Measurements from ENCODE around the gene WDFY3.

WDFY3 gene

DNA sequence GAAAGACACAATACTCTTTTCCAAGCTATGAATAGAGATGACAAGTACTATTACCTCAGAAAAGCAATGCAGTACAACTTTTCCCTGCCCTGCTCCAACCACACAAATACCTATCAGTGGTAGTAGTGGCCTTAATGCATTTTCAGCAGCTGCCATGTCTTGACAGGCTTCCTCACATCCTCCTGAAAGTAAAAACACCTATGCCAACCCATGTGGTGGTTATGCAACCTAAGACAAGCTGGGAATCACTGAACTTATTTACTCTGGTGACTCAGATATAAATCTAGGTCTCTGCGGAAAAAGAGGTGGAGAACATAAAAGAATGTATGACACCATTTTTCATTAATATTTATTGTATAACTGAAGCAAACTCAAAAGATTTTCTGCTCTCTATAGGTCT, 14.5 kb downstream of the WDFY3 start:
- peak overlapping the region; percentile 88 for H3K27ac ChIP-seq
- peak; percentile 97 for DNase-seq (ENCODE audit: low read depth, low spot score)

DNA sequence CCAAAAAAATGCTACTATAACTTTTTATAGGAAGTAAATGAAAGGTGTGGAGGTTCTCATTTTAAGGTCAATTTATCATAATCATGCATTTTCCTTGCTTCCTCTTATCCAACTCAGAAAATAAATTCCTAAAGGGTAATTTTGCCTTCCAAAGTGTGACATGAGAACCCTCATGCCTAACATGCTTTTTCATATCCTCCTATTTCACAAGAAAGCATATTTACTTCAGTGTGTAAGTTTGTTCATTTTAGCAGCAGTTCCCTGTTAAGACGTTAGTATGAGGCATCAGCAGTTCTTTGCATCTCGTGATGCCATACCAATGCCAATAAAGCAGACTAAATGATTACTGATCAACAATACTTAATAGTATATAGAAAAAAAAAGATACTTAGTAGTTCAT, 18.4 kb downstream of the WDFY3 start:
- no peak for DNase-seq (ENCODE audit: low read depth, low spot score)
- H3K27ac ChIP-seq, result no peak overlapping the region

DNA sequence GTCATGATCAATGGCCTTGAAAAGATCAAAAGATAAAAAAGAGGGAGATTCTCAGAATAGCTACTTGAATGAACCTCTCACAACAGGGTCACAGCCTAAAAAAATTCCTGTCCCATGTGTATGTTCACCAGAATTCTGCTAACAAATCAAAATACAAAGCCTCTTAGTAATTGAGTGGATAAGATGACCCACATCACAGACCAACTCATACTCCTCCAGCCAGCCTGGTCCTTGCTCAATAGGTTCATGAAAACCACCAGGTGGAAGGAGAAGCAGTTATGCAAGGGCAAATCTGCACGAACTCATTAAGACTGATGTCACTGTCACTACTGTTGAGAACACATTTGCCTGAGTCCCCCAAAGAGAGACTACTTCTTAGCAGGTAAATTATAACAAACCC, 21.5 kb downstream of the WDFY3 start:
- DNase-seq (ENCODE audit: low read depth, low spot score), result no peak
- H3K27ac ChIP-seq, result no peak overlapping the region

GRCh38 chr4:84940960-84941359, 25.5 kb downstream of the WDFY3 start:
- no peak overlapping the region for H3K27ac ChIP-seq
- no peak for DNase-seq (ENCODE audit: low read depth, low spot score)

DNA sequence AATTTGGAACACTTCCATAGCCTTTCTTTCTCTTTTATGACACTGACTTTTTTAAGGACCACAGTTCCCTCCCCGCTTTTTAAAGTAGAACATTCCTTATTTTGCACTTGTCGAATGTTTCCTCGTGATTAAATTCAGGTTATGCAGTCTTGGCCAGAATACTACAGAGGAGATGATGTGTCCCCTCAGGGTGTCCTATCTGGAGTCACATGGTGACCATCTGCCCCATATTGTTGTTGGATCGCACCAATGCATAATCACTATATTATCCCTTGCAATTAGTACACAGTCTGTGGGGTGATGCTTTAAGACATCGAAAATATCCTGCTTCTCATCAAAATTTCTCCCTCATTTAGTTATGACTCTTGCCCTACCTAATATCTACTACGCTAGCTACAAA, 27.4 kb downstream of the WDFY3 start:
- peak overlapping the region; percentile 7 for H3K27ac ChIP-seq
- no peak for DNase-seq (ENCODE audit: low read depth, low spot score)

DNA sequence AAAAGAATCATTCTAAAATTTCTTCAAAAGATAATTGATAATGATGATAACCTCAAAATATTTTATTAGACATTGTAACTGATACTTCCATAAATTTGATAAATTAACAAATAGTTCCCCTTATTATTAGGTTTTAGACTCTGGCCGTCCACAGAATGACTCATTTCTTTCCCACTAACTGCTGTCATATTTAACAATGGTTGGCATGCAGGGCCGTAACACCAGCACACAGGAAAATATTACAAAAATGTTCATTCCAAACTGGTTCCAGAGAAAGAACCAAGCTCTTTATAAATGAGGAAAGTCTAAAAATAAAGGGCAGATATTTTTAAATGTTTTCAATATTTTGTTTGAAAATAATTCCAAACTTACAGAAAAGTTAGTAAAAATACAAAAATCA, 28.2 kb downstream of the WDFY3 start:
- DNase-seq (ENCODE audit: low read depth, low spot score), result no peak

GRCh38 chr4:84937381-84937977, 29.0 kb downstream of the WDFY3 start:
- DNase-seq (ENCODE audit: low read depth, low spot score), result no peak

More for the DNA sequence above, 28.2 kb downstream of the WDFY3 start:
- H3K27ac ChIP-seq, result peak overlapping the region; percentile 7

DNA sequence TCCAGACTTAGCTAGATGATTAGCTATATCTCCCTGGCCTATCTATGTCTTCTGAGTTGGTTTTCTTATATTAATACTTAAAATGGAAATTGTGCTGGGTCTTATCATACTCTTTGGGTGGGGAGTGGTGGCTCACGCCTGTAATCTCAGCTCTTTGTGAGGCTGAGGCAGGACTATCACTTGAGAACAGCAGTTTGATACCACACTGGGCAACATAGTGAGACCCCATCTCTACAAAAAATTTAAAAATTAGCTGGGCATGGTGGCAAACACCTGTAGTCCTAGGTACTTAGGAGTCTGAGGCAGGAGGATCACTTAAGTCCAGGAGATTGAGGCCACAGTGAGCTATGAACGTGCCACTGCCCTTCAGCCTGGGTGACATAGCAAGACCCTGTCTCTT, 30.4 kb downstream of the WDFY3 start:
- DNase-seq (ENCODE audit: low read depth, low spot score), result no peak
- no peak overlapping the region for H3K27ac ChIP-seq

More at GRCh38 chr4:84937381-84937977, 29.0 kb downstream of the WDFY3 start:
- no peak overlapping the region for H3K27ac ChIP-seq

DNA sequence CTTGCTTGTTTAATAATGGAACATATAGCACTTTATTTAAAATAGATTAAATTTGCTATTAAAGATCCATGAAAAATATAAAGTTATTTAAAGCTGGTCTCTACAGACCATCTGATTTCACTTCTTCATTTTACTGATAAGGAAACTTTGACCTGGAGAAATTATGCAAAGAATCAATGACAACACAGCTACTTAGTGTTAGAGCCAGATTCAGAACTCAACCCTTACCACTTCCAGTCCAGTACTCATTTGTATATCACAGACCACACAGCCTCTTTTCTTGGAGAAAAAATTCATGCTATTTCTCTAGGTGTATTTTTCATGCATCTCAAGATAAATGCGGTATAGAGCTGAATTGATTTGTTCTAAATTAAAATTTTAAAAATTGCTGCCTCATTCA, 34.0 kb downstream of the WDFY3 start:
- H3K27ac ChIP-seq, result peak overlapping the region; percentile 11

GRCh38 chr4:84931961-84932360, 34.5 kb downstream of the WDFY3 start:
- DNase-seq (ENCODE audit: low read depth, low spot score), result no peak
- H3K27ac ChIP-seq, result no peak overlapping the region

More for the DNA sequence above, 34.0 kb downstream of the WDFY3 start:
- DNase-seq (ENCODE audit: low read depth, low spot score), result no peak

- no peak overlapping the region for H3K27ac ChIP-seq
- DNase-seq (ENCODE audit: low read depth, low spot score), result no peak
Measured at GRCh38 chr4:84931274-84931673, 35.2 kb downstream of the WDFY3 start.

DNA sequence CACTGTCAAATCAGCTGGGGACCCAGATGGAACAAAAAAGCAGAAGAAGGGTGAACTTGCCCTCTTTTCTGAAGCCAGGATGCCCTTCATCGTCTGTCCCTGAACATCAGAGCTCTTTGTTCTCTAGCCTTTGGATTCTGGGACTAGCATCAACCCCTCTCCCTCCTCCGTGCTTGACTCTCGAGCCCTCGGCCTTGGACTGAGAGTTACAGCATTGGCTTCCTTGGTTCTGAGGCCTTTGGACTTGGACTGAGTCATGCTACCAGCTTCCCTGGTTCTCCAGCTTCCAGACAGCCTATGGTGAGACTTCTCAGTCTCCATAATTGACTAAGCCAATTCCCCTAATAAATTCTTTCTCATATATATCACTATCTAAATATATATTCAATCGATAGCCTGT, 38.4 kb downstream of the WDFY3 start:
- no peak for DNase-seq (ENCODE audit: low read depth, low spot score)
- no peak overlapping the region for H3K27ac ChIP-seq

DNA sequence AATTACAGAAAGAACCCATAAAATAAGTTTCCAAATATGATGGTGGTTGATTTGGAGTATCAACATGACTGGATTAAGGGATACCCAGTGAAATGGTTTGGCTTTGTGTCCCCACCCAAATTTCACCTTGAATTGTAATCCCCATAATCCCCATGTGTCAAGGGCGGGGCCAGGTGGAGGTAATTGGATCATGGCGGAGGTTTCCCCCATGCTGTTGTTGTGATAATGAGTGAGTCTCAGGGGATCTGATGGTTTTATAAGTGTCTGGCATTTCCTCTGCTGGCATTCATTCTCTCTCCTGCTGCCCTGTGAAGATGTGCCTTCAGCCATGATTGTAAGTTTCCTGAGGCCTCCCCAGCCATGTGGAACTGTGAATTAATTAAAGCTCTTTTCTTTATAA, 39.1 kb downstream of the WDFY3 start:
- H3K27ac ChIP-seq, result no peak overlapping the region
- no peak for DNase-seq (ENCODE audit: low read depth, low spot score)

GRCh38 chr4:84925558-84925957, 40.9 kb downstream of the WDFY3 start:
- H3K27ac ChIP-seq, result peak overlapping the region; percentile 28
- DNase-seq (ENCODE audit: low read depth, low spot score), result no peak

GRCh38 chr4:84924434-84924833, 42.1 kb downstream of the WDFY3 start:
- no peak for DNase-seq (ENCODE audit: low read depth, low spot score)
- H3K27ac ChIP-seq, result peak overlapping the region; percentile 28

DNA sequence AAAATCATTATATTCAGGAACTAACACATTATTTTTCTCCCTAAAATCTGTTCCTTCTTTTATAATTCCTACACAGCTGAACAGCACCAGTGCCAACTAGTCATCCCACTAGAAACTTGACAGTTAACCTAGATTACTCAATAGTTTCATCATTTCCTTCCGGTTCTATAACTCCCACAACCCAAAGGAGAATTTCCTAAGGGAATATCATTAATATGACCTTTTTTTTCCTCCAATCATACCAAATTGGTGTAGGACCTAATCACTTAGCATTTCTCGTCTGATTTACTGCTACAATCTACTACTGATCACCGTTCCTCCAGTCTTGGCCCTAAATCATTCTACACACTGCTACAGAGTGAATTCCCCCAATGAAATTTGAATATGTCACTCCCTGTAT, 45.9 kb downstream of the WDFY3 start:
- DNase-seq (ENCODE audit: low read depth, low spot score), result no peak
- H3K27ac ChIP-seq, result peak overlapping the region; percentile 86

DNA sequence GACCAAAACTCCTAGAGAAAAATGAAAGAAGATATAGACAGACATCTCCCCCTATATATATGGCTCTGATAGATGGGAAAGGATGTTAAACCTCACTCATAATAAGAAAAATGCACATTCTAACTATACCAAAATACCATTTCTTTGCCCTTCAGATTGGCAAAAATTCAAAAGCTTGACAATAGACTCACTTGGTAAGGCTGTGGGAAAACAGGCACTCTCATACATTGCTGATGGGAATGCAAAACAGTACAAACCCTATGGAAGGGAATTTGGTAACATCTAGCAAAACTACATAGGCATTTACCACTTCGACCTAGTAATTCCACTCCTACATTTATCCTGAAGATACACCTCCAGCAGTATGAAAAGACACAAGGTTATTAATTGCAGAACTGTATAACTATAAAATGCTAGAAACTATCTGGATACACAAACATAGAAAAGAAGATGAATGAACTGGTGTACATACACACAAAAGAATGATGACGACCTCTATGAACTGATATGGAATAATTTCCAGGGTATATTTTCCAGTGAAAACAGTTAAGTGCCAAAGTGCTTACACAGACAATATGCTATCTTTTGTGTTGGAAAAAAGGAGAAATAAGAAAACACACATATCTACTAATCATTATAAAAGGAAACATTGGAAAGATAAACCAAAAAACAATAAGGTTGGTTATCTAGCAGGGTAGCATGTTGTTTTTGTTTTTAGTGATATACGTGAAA, 48.5 kb downstream of the WDFY3 start:
- DNase-seq (ENCODE audit: low read depth, low spot score), result no peak
- no peak overlapping the region for H3K27ac ChIP-seq

- no peak for DNase-seq (ENCODE audit: low read depth, low spot score)
Measured at GRCh38 chr4:84917086-84917821, 49.2 kb downstream of the WDFY3 start.

GRCh38 chr4:84916227-84916626, 50.3 kb downstream of the WDFY3 start:
- DNase-seq (ENCODE audit: low read depth, low spot score), result no peak
- H3K27ac ChIP-seq, result no peak overlapping the region

More at GRCh38 chr4:84917086-84917821, 49.2 kb downstream of the WDFY3 start:
- H3K27ac ChIP-seq, result no peak overlapping the region

- no peak overlapping the region for H3K27ac ChIP-seq
- DNase-seq (ENCODE audit: low read depth, low spot score), result no peak
Measured at GRCh38 chr4:84915396-84915780, 51.1 kb downstream of the WDFY3 start.

- H3K27ac ChIP-seq, result no peak overlapping the region
- DNase-seq (ENCODE audit: low read depth, low spot score), result no peak
Measured at GRCh38 chr4:84914686-84915395, 51.6 kb downstream of the WDFY3 start.

Measured in epithelial cell of prostate (primary cell).